T47D (cell line): Measurements from ENCODE around the gene TAS2R14.

Experiments
- DNase-seq, 2 experiments: peaks; one replicate each; pipeline versions ENCODE4 v3.0.0 to v3.0.0-alpha.2; 2011 to 2012; ENCODE audit warnings: low read depth in 1 of 2, low spot score in 1 of 2
- JUND ChIP-seq: IDR thresholded peaks from 2 replicates; pipeline ENCODE4 v1.6.1; 2012; ENCODE audit warnings: low read depth
- in situ Hi-C: cut with HindIII; loops from 2 replicates; pipeline ENCODE4 v1.10.0; 2016; ENCODE audit warnings: low sequenced_read_pairs, low pct_unique_long_range_greater_than_20kb

TAS2R14 gene

GRCh38 chr12:10941916-10942607 is 3.0 kb upstream of the TAS2R14 start:
- in situ Hi-C loops: no loop called here
- no peak for DNase-seq
- no peak for TF ChIP-seq JUND

GRCh38 chr12:10941369-10941768 is 2.3 kb upstream of the TAS2R14 start:
- TF ChIP-seq JUND: no peak
- DNase-seq: no peak
- in situ Hi-C loops: no loop called here

- in situ Hi-C loops: no loop called here
- DNase-seq: no peak
- TF ChIP-seq JUND: no peak
Observed at GRCh38 chr12:10940389-10940788, 1.3 kb upstream of the TAS2R14 start.

- in situ Hi-C loops: no loop called here
- TF ChIP-seq JUND: no peak
- DNase-seq: no peak
Observed at GRCh38 chr12:10936506-10936905, 2.6 kb downstream of the TAS2R14 start.

- DNase-seq: no peak
- no peak for TF ChIP-seq JUND
- in situ Hi-C loops: no loop called here
Observed at GRCh38 chr12:10928746-10929286, 10.2 kb downstream of the TAS2R14 start, which contains the start of gene PRH2. Gene PRH2, plus strand, starts transcription at chr12:10929236. Its CDS starts 38 bp downstream, at chr12:10929274.

- no peak for DNase-seq
- in situ Hi-C loops: no loop called here
- no peak for TF ChIP-seq JUND
Observed at GRCh38 chr12:10926269-10926668, 12.8 kb downstream of the TAS2R14 start.

- in situ Hi-C loops: no loop called here
- TF ChIP-seq JUND: no peak
- DNase-seq: no peak
Observed at GRCh38 chr12:10919809-10920208, 19.3 kb downstream of the TAS2R14 start.

GRCh38 chr12:10910380-10910779 is 28.7 kb downstream of the TAS2R14 start:
- DNase-seq: no peak
- in situ Hi-C loops: no loop called here
- no peak for TF ChIP-seq JUND

GRCh38 chr12:10909462-10909861 is 29.6 kb downstream of the TAS2R14 start, which contains the start of gene TAS2R13:
Gene TAS2R13, minus strand, starts transcription at chr12:10909562. Its CDS starts 264 bp downstream, at chr12:10909298.
- no peak for TF ChIP-seq JUND
- no peak for DNase-seq
- in situ Hi-C loops: no loop called here

- TF ChIP-seq JUND: no peak
- in situ Hi-C loops: no loop called here
Observed at GRCh38 chr12:10904686-10905085, 34.4 kb downstream of the TAS2R14 start.

GRCh38 chr12:10901427-10901826 is 37.6 kb downstream of the TAS2R14 start:
- TF ChIP-seq JUND: no peak
- DNase-seq: no peak
- in situ Hi-C loops: no loop called here

More at GRCh38 chr12:10904686-10905085, 34.4 kb downstream of the TAS2R14 start:
- no peak for DNase-seq

GRCh38 chr12:10900972-10901371 is 38.1 kb downstream of the TAS2R14 start:
- in situ Hi-C loops: no loop called here
- DNase-seq: no peak
- TF ChIP-seq JUND: no peak

GRCh38 chr12:10900530-10900929 is 38.5 kb downstream of the TAS2R14 start:
- no peak for DNase-seq
- in situ Hi-C loops: no loop called here
- no peak for TF ChIP-seq JUND
